NCI-H2171 treated with DMSO at 0.1 percent for 48 hours (cell line): Measurements from ENCODE around the gene FRAS1.

Experiments used
- DNase-seq: peaks from one replicate; lab custom pipeline; 2025; lab: John Stamatoyannopoulos, UW

FRAS1 gene

DNA sequence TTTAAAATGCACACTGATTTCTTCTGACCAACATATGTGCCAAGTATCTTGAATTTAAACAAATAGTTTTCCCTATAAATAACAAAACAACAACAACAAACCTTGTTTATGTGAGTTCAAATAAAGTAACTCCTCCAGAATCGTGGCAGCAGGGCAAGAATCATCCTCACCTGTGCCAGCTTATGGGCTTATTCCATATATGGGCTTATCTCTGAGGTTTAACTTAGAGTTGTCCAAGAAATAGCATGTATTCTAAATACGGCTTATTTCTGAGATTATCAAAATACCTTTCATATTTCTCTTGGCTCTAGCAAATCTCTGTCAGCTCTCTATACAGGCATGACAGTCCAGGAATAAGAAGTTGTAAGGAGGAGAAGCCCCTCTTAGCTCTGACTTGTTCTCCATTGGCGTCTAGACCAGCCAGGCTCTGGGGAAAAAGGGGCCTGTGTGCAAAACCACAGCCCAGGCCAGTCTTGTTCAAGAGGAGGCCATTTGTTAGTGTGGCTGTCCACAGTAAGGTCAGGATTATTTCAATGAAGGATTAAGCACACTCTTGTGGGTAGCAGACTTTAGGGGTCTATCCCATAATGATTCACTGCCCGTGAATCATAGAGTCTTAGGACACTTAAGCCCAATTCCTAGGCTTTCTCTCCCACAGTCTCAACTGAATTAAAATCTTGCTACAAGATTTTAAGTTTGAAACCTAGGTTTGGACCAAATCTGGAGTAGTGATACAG is 63.2 kb downstream of the FRAS1 start:
- DNase-seq: no peak

- no peak for DNase-seq
Measured at GRCh38 chr4:78121338-78121904, 64.3 kb downstream of the FRAS1 start.

DNA sequence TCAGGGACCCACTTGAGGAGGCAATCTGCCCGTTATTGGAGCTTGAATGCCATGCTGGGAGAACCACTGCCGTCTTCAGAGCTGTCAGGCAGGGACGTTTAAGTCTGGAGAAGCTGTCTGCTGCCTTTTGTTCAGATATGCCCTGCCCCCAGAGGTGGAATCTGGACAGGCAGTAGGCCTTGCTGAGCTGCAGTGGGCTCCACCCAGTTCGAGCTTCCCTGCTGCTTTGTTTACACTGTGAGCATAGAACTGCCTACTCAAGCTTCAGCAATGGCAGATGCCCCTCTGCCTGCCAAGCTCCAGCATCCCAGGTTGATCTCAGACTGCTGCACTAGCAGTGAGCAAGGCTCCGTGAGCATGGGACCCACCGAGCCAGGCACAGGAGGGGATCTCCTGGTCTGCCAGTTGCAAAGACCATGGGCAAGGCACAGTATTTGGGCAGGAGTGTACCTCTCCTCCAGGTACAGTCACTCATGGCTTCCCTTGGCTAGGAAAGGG is 68.8 kb downstream of the FRAS1 start:
- peak; percentile 2 for DNase-seq

GRCh38 chr4:78129383-78130108 is 72.4 kb downstream of the FRAS1 start:
- DNase-seq: no peak

GRCh38 chr4:78131403-78131802 is 74.3 kb downstream of the FRAS1 start:
- no peak for DNase-seq

- no peak for DNase-seq
Measured at GRCh38 chr4:78136109-78137081, 79.3 kb downstream of the FRAS1 start.

GRCh38 chr4:78137532-78137931 is 80.4 kb downstream of the FRAS1 start:
- DNase-seq: no peak

- DNase-seq: no peak
Measured at GRCh38 chr4:78138252-78138651, 81.1 kb downstream of the FRAS1 start.

DNA sequence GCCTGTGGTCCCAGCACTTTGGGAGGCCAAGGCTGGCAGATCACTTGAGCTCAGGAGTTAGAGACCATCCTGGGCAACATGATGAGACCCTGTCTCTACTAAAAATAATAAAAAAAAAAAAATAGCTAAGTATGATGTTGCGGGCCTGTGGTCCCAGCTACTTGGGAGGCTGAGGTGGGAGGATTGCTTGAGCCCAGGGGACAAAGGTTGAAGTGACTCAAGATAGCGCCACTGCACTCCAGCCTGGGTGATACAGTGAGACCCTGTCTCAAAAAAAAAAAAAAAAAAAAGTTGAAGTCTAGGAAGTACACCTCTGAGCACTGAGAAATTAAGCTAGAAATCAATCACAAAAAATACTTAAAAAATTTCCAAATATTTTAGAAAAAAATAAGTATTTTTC is 86.5 kb downstream of the FRAS1 start:
- DNase-seq: no peak

GRCh38 chr4:78145008-78145407 is 87.9 kb downstream of the FRAS1 start:
- no peak for DNase-seq

DNA sequence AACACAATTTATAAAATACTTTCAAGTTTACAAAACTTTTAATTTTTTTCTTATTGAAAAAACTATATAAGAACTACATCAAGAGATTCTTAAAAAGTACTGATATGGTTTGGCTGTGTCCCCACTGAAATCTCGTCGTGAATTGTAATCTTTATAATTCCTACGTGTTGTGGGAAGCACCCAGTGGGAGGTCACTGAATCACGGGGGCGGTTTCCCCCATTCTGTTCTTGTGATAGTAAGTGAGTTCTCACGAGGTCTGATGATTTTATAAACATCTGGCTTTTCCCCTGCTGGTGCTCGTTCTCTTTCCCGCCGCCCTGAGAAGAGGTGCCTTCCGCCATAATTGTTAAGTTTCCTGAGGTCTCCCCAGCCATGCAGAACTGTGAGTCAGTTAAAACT is 88.5 kb downstream of the FRAS1 start:
- DNase-seq: no peak

DNA sequence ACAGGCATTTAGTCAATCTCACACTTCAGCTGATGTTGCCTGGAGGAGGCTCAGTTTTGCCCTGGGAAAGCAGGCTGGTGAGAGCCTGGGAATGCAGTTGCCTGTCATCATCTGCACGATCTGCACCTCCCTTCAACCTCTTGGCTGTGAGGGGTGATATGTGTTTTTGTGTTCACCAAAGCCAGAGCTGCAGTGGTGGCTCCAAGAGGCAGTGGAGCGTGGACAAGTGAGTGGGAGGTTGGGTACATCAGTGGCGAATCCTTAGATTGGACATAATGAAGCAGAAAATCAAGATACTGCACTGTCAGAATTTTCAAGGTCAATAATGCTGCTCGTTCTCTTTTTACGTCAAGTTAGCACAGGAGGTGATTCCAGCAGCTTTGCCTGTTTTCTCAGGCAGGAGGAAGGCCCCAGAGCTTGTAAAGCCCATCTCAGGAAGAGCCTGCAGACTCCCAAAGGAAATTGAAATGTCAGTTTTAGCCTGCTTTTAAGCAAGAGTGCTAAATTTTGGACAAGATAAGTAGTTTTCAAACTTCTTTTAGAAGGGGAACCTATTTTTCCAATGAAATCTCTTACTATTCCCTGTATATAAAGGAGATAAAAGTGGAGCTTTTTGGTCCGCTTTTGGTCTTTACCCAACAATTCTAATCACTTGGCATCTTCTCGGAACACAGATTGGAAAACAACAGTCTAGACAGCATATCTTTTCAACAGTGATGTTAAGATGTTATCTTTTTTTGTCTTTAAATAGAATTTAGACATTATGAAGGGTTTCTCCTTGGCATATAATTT is 92.8 kb downstream of the FRAS1 start:
- DNase-seq: no peak

GRCh38 chr4:78150543-78150864 is 93.4 kb downstream of the FRAS1 start:
- no peak for DNase-seq

- no peak for DNase-seq
Measured at GRCh38 chr4:78152795-78153194, 95.7 kb downstream of the FRAS1 start.

GRCh38 chr4:78154972-78155590 is 98.0 kb downstream of the FRAS1 start:
- DNase-seq: no peak

GRCh38 chr4:78155616-78156105 is 98.5 kb downstream of the FRAS1 start:
- DNase-seq: no peak

DNA sequence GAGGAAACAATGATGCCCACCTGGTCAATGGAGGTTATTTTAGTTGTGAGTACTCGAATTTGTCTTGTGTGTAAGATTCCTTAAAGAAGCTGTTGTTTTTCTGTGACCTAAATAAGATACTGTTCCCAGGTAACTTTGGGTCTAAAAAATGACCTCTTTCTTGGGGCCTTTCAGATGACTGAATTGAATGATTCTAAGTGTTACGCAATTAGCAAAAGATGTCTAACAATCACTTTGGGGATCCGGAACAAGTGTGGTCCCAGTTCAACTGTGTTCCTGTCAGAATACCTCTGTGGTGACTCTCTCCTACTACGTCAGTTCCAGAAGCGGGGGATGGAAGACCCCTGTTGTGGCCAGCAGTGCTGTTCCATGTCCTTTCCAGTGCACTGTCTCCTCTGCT is 99.4 kb downstream of the FRAS1 start:
- DNase-seq: no peak

DNA sequence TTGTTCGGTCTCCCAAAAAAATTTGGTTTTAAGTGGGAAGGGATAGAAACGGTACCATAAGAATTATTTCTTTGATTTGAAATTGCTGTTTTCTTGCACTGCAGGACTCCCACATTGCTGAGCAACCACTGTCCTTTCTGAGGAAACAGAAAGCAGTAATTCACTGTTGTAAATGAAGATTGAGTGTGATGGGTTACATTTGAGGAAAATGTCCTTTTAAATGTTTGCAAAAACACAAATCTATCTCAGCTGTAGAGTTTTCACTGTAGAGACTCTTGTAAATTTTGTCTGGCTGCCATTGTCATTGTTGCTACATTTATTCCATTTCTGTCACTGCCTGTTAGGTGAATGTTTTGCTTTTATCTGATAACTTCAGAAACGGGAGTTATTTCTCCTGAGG is 105.2 kb downstream of the FRAS1 start:
- DNase-seq: no peak

GRCh38 chr4:78162821-78163220 is 105.7 kb downstream of the FRAS1 start:
- DNase-seq: no peak

GRCh38 chr4:78165758-78166157 is 108.6 kb downstream of the FRAS1 start:
- DNase-seq: no peak

DNA sequence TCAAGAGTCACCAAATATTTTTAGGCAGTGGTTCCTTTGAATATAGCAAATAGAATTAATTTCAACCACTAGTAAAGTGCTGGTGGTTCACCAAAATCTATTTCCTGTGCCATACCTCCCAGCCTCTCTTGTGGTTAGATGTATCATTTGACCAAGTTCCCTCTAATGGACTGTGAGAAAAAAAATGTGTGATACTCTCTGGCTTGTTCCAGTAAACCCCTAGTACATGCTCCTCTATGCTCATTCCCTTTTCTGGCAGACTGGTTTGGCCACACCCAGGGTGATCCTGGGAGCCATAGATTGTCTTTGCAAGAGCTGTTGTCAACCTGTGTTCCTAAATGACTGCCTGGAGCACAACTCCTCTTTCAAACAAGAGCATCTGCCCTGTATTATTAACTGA is 109.5 kb downstream of the FRAS1 start:
- no peak for DNase-seq
